Activated CD4-positive, alpha-beta T cell treated with anti-CD3 and anti-CD28 coated beads, Interleukin-2, amount 10 ng/mL, durations not matched to agents 24 days and 14 days (primary cell): Measurements from ENCODE around the gene MCRIP2. TPM values are rescaled to one million over a fixed set of nuclear protein-coding genes. Genes with fewer than 3 reads are reported as not detected.

ENCODE experiments used
- DNase-seq: peaks from one replicate; pipeline ENCODE4 v3.0.0; 2022
- H3K27ac Mint-ChIP-seq: one replicate; pipeline ENCODE4 v1.8.0; 2022; ENCODE audit warnings: mild to moderate bottlenecking, mixed read lengths
- H3K27me3 Mint-ChIP-seq: one replicate; pipeline ENCODE4 v1.8.0; 2022; ENCODE audit warnings: mixed read lengths
- H3K36me3 Mint-ChIP-seq: one replicate; pipeline ENCODE4 v1.8.0; 2022; ENCODE audit warnings: low read depth, mild to moderate bottlenecking, mixed read lengths
- H3K4me1 Mint-ChIP-seq: one replicate; pipeline ENCODE4 v1.8.0; 2021; ENCODE audit warnings: mixed read lengths
- H3K4me3 Mint-ChIP-seq: one replicate; pipeline ENCODE4 v1.8.0; 2022; ENCODE audit warnings: mild to moderate bottlenecking, moderate library complexity, mixed read lengths
- H3K9me3 Mint-ChIP-seq: one replicate; pipeline ENCODE4 v1.8.0; 2021; ENCODE audit warnings: mixed read lengths
- intact Hi-C: fragments of 100-400 bp; cut with micrococcal nuclease; formaldehyde crosslinking; loops from one replicate; pipeline ENCODE4 v1.15.1; 2023
- total RNA-seq: library from RNA; stranded (reverse); gene quantifications from 2 replicates; pipeline ENCODE4 v1.2.3, GENCODE V29; 2022

The MCRIP2 gene
- total RNA-seq, 1 donor from 2014 or later, result 71.2 TPM

- H3K27me3 Mint-ChIP-seq, result no peaks in the 10 kb centered on the region
- H3K9me3 Mint-ChIP-seq, result no peaks in the 10 kb centered on the region
- H3K27ac Mint-ChIP-seq, result no peak overlapping the region
- H3K36me3 Mint-ChIP-seq, result peaks cover 2% of the 10 kb centered on the region
- no peak for DNase-seq
- H3K4me3 Mint-ChIP-seq, result no peak overlapping the region
- H3K4me1 Mint-ChIP-seq, result peaks cover 4% of the 10 kb centered on the region
- intact Hi-C loops, result no loop called here
These were observed 17.3 kb downstream of the MCRIP2 start for GRCh38 chr16:658679-659571.

DNA sequence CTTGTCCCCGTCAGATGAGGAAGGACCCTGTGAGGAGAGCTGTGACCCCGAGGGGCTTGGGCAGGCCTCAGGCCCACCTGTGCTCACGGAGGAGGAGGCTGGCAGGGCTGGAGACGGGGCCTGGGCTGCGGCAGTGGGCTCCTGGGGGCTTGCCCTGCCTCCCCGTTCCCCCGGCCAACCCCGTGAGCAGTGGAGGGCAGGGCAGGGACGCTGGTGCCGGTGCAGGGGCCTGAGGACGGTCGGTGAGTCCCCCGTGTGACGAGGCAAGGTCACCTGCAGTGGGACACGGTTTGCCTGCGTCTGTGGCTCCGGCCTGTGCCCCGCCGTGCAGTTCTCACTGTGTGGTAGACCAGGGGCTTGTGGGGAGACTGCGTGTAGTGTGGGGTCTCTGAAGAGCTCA lies 18.0 kb downstream of the MCRIP2 start:
- H3K4me3 Mint-ChIP-seq, result no peak overlapping the region
- peaks cover 2% of the 10 kb centered on the region for H3K36me3 Mint-ChIP-seq
- DNase-seq, result no peak
- H3K27ac Mint-ChIP-seq, result no peak overlapping the region
- intact Hi-C loops, result loop anchor here (10.0 kb wide), 1 partner anchor 95 kb away; the partner anchor contains the start of genes NHLRC4, PIGQ and PRR35
- no peaks in the 10 kb centered on the region for H3K9me3 Mint-ChIP-seq
- no peaks in the 10 kb centered on the region for H3K27me3 Mint-ChIP-seq
- peaks cover 4% of the 10 kb centered on the region for H3K4me1 Mint-ChIP-seq

GRCh38 chr16:660132-660458 lies 18.5 kb downstream of the MCRIP2 start:
- intact Hi-C loops, result loop anchor here (10.0 kb wide), 1 partner anchor 95 kb away; the partner anchor contains the start of genes NHLRC4, PIGQ and PRR35
- no peaks in the 10 kb centered on the region for H3K27me3 Mint-ChIP-seq

DNA sequence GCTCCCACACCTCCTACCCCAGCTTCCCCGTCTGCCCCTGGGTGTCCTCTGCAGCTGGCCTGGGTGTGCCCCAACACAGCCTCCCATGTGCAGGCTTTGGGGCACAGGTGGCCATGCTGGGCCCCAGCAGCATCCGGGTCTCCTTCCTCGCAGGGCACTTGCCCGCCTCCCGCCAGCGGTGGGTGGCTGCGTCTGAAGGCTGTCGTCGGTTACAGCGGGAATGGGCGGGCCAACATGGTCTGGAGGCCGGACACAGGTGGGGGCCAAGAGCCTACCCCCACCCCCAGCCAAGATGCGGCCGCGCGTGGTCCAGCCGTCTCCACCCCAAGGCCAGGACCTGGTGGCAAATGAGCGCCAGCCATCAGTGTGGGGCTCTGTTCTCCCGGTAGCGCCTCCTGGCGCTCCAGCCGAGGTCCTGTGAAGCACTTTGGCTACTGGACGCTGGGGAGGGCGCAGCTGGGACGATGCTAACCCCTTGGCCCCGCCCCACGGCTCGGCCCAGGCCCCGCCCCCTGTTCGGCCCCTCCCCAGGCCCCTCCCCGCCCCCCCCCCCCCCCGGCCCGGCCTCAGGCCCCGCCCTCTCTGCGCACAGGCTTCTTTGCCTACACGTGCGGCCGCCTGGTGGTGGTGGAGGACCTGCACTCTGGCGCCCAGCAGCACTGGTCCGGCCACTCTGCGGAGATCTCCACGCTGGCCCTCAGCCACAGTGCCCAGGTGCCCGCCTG lies 19.0 kb downstream of the MCRIP2 start:
- intact Hi-C loops, result loop anchor here (10.0 kb wide), 1 partner anchor 96 kb away; the partner anchor contains the start of genes NHLRC4, PIGQ and PRR35
- peak overlapping the region; percentile 53 for H3K27ac Mint-ChIP-seq
- H3K4me3 Mint-ChIP-seq, result peak overlapping the region; percentile 49
- H3K9me3 Mint-ChIP-seq, result no peaks in the 10 kb centered on the region
- peak; percentile 90 for DNase-seq
- H3K36me3 Mint-ChIP-seq, result peaks cover 2% of the 10 kb centered on the region
- H3K27me3 Mint-ChIP-seq, result no peaks in the 10 kb centered on the region
- H3K4me1 Mint-ChIP-seq, result peaks cover 4% of the 10 kb centered on the region

More at GRCh38 chr16:660132-660458, 18.5 kb downstream of the MCRIP2 start:
- peaks cover 4% of the 10 kb centered on the region for H3K4me1 Mint-ChIP-seq
- peaks cover 2% of the 10 kb centered on the region for H3K36me3 Mint-ChIP-seq
- H3K4me3 Mint-ChIP-seq, result no peak overlapping the region
- DNase-seq, result no peak
- H3K9me3 Mint-ChIP-seq, result no peaks in the 10 kb centered on the region
- no peak overlapping the region for H3K27ac Mint-ChIP-seq

GRCh38 chr16:661184-661821 lies 19.7 kb downstream of the MCRIP2 start:
- H3K9me3 Mint-ChIP-seq, result no peaks in the 10 kb centered on the region
- intact Hi-C loops, result loop anchor here (10.0 kb wide), 1 partner anchor 97 kb away; the partner anchor contains the start of genes NHLRC4, PIGQ and PRR35
- no peak for DNase-seq
- H3K36me3 Mint-ChIP-seq, result peaks cover 2% of the 10 kb centered on the region
- H3K27me3 Mint-ChIP-seq, result no peaks in the 10 kb centered on the region
- peak overlapping the region; percentile 49 for H3K4me3 Mint-ChIP-seq
- peak overlapping the region; percentile 53 for H3K27ac Mint-ChIP-seq
- peaks cover 4% of the 10 kb centered on the region for H3K4me1 Mint-ChIP-seq

GRCh38 chr16:662095-662494 lies 20.5 kb downstream of the MCRIP2 start:
- peaks cover 4% of the 10 kb centered on the region for H3K4me1 Mint-ChIP-seq
- no peak for DNase-seq
- H3K27me3 Mint-ChIP-seq, result no peaks in the 10 kb centered on the region
- no peak overlapping the region for H3K4me3 Mint-ChIP-seq
- intact Hi-C loops, result loop anchor here (10.0 kb wide), 1 partner anchor 97 kb away; the partner anchor contains the start of genes NHLRC4, PIGQ and PRR35
- H3K36me3 Mint-ChIP-seq, result peaks cover 2% of the 10 kb centered on the region
- no peak overlapping the region for H3K27ac Mint-ChIP-seq
- H3K9me3 Mint-ChIP-seq, result no peaks in the 10 kb centered on the region

DNA sequence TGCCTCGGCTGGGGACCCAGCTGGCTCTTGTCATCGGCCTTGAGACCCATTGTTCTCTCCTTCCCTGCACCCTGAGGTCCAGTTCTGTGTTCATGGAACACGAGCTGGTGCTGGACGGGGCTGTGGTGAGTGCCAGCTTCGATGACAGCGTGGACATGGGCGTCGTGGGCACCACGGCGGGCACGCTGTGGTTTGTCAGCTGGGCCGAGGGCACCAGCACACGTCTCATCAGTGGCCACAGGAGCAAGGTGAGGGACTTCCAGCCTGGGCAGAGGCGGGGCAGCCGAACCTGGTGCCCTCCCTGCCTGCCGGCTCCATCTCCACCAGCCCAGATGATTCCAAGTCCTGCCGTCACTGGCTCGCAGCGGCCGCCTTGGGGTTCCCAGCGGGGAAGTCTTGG lies 21.0 kb downstream of the MCRIP2 start:
- intact Hi-C loops, result loop anchor here (10.0 kb wide), 1 partner anchor 98 kb away; the partner anchor contains the start of genes NHLRC4, PIGQ and PRR35
- H3K27me3 Mint-ChIP-seq, result no peaks in the 10 kb centered on the region
- H3K4me1 Mint-ChIP-seq, result peaks cover 4% of the 10 kb centered on the region
- no peaks in the 10 kb centered on the region for H3K9me3 Mint-ChIP-seq
- H3K4me3 Mint-ChIP-seq, result no peak overlapping the region
- no peak for DNase-seq
- H3K27ac Mint-ChIP-seq, result no peak overlapping the region
- H3K36me3 Mint-ChIP-seq, result peaks cover 2% of the 10 kb centered on the region

- Mint-ChIP-seq H3K9me3 (no peaks in the 10 kb centered on the region), H3K36me3 (peaks cover 15% of the 10 kb centered on the region), H3K27ac (no peak overlapping the region), H3K27me3 (no peaks in the 10 kb centered on the region), H3K4me3 (no peak overlapping the region), H3K4me1 (peaks cover 4% of the 10 kb centered on the region)
- intact Hi-C loops, result loop anchor here (10.0 kb wide), 1 partner anchor 102 kb away; the partner anchor contains the start of genes NHLRC4, PIGQ and PRR35
- no peak for DNase-seq
These were observed 24.9 kb downstream of the MCRIP2 start for GRCh38 chr16:666572-666971.

DNA sequence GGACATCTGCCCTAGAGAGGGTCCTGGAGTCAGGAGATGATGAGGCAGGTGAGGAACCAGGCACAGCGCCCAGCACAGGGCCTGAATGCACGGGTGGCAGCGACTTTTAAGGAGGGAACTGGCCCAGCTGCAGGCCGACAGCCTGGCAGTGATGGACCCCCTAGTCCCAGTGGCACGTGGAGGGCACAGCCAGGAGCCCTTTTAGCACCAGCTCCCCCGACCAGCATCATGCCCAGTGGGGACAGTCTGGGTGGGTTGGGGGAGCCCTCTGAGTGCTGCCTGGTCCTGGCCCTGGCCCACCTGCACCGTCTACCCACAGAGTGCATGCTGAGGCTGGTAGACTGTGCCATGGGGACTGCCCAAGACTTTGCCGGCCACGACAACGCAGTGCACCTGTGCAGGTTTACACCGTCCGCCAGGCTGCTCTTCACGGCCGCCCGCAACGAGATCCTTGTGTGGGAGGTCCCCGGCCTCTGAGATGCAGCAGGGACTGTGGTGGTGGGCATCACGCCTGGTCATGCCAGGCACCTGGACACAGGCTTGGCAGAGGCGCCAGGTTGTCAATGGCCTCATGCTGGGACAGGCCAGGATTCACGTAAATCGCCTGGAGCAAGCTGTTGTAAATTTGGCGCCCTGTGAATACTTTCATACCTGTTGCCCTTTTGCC lies 25.6 kb downstream of the MCRIP2 start:
- peak overlapping the region; percentile 92 for H3K27ac Mint-ChIP-seq
- H3K4me1 Mint-ChIP-seq, result peaks cover 4% of the 10 kb centered on the region
- intact Hi-C loops, result loop anchor here (10.0 kb wide), 1 partner anchor 102 kb away; the partner anchor contains the start of genes NHLRC4, PIGQ and PRR35
- no peaks in the 10 kb centered on the region for H3K9me3 Mint-ChIP-seq
- H3K27me3 Mint-ChIP-seq, result no peaks in the 10 kb centered on the region
- H3K4me3 Mint-ChIP-seq, result peak overlapping the region; percentile 84
- H3K36me3 Mint-ChIP-seq, result peaks cover 15% of the 10 kb centered on the region
- no peak for DNase-seq

DNA sequence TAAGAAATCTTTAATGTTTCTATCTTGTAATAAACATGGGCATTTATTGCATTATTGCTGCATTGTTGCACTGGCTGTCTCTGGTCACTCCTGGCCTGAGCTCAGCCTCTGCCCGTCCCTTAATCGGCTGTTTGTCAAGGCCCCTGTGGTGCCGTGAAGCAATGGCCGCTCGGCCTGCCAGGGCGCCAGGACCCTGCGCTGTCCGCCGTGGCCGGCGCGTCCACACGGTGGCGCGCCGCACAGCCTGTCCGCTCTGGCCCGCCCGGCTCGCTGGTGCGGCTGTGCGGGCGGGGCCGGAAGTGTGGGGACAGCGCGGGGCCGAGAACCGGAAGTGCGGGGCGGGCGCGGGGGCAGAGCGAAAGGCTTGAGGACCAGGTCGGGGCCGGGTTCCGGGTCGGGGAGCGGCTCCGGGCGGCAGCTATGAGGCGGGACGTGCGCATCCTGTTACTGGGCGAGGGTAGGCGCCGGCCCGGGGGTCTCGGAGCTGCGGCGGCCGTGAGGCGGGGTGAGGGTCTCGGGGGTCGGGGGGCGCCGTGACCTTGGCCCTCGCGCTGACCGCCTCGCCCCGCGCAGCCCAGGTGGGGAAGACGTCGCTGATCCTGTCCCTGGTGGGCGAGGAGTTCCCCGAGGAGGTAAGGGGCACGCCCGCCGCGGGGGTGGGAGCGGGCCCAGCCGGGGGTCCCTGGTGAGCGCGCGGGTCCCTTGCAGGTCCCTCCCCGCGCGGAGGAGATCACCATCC lies 26.3 kb downstream of the MCRIP2 start, which contains the start of gene RHOT2:
Gene RHOT2, plus strand, starts transcription at position 353 of the 739 bp plus-strand sequence. Its CDS starts 68 bp downstream, at position 421.
- intact Hi-C loops, result loop anchor here (1.0 to 10.0 kb wide), 2 partner anchors 11 to 103 kb away; partner anchors contain the start of genes NHLRC4, PIGQ and PRR35

DNA sequence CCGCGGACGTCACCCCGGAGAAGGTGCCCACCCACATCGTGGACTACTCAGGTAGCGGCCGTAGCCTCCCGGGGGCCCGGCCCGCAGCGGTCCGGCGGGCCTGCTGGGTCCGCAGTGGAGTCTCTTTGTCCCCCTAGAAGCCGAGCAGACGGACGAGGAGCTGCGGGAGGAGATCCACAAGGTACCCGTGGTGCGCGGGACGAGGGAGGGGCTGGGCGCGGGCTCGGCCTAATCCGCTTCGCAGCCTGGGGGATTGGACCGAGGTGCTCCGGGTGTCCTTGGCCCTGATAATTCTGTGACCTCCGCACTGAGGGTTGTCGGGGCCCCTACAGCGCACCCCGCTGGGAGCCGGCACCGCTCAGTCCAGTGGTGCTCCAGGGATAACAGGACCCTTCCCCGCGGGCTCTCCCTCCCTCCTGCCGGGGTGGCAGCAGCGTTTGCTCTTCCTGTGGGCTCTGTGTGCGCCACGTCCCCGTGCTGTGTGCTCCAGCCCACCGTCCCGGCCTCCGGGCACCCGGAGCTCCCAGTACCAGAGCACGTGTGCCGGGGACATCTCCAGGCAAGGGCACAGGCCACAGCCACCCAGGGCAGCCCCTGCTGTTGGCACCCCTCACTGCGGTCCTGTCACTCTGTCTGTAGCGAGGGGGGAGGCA lies 27.0 kb downstream of the MCRIP2 start:
- no peaks in the 10 kb centered on the region for H3K27me3 Mint-ChIP-seq
- H3K36me3 Mint-ChIP-seq, result peaks cover 20% of the 10 kb centered on the region

More for the DNA sequence above, 26.3 kb downstream of the MCRIP2 start, which contains the start of gene RHOT2:
- peak; percentile 99 for DNase-seq
- H3K9me3 Mint-ChIP-seq, result no peaks in the 10 kb centered on the region
- peak within 1 kb of the TSS; percentile 92 for H3K27ac Mint-ChIP-seq
- H3K27me3 Mint-ChIP-seq, result no peaks in the 10 kb centered on the region
- H3K4me1 Mint-ChIP-seq, result peaks cover 4% of the 10 kb centered on the region
- peaks cover 17% of the 10 kb centered on the region for H3K36me3 Mint-ChIP-seq
- H3K4me3 Mint-ChIP-seq, result peak within 1 kb of the TSS; percentile 84

GRCh38 chr16:669666-670065 lies 28.0 kb downstream of the MCRIP2 start:
- H3K9me3 Mint-ChIP-seq, result no peaks in the 10 kb centered on the region
- peaks cover 22% of the 10 kb centered on the region for H3K36me3 Mint-ChIP-seq
- DNase-seq, result no peak
- peak overlapping the region; percentile 84 for H3K4me3 Mint-ChIP-seq
- intact Hi-C loops, result loop anchor here (10.0 kb wide), 1 partner anchor 105 kb away; the partner anchor contains the start of genes NHLRC4, PIGQ and PRR35
- H3K27me3 Mint-ChIP-seq, result no peaks in the 10 kb centered on the region
- H3K4me1 Mint-ChIP-seq, result peaks cover 4% of the 10 kb centered on the region
- no peak overlapping the region for H3K27ac Mint-ChIP-seq

More for the DNA sequence above, 27.0 kb downstream of the MCRIP2 start:
- H3K4me1 Mint-ChIP-seq, result peaks cover 4% of the 10 kb centered on the region
- intact Hi-C loops, result loop anchor here (1.0 to 10.0 kb wide), 2 partner anchors 11 to 104 kb away; partner anchors contain the start of genes NHLRC4, PIGQ and PRR35
- H3K9me3 Mint-ChIP-seq, result no peaks in the 10 kb centered on the region
- peak overlapping the region; percentile 84 for H3K4me3 Mint-ChIP-seq
- H3K27ac Mint-ChIP-seq, result peak overlapping the region; percentile 76
- peak; percentile 72 for DNase-seq
